ENCODE data around the gene TRIO. TPM values are rescaled to one million over a fixed set of nuclear protein-coding genes. Genes with fewer than 3 reads are reported as not detected.

TRIO gene
- total RNA-seq, 1 donor from 2014 or later: 170 TPM

DNA sequence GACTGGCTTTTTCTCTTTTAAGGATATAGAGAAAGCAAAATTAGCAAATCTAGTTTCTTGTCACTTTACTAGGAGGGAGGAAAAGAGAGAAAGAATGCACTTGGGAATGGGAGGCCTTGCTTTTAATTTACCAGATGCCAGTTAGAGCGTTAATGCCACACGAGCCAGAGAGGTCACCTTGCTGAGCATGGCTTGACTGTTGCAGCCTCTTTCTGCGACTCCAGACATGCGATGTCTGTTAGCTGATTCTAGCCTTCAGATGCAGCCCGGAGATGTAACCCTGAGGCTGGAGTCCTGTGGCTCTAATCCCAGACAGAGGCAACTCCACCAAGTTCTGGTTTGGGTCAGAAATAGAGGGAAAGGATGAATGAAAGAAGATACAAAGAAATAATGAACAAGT is 152.5 kb downstream of the TRIO start:
- no peak for DNase-seq (ENCODE audit: low read depth)
- no peak overlapping the region for H3K4me3 ChIP-seq (ENCODE audit: low read depth, low read length)

GRCh38 chr5:14296533-14297331 is 153.6 kb downstream of the TRIO start:
- TF ChIP-seq CTCF (conservative IDR thresholded peaks at IDR 0.05; ENCODE audit: low read depth, low read length): no peak

More for the DNA sequence above, 152.5 kb downstream of the TRIO start:
- TF ChIP-seq CTCF (conservative IDR thresholded peaks at IDR 0.05; ENCODE audit: low read depth, low read length): no peak

DNA sequence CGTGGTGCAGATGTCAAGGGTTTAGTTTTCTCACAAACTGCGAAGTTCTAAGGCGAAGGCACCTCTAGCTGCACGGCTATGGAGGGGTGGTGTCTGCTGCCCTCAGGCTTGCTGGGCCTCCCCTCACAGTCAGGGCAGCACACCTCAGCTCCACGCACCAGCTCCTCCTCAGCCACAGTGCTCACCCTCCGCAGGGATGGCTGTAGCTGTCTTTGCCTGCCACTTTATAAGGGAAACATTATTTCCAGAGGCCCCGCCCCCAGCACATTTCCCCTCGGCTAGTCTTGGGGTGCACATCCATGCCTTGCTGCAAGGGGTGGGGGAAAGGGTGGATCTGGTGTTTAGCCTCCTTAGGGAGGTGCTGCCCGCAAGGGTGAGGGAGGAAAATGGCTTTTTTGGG is 154.6 kb downstream of the TRIO start:
- no peak overlapping the region for H3K4me3 ChIP-seq (ENCODE audit: low read depth, low read length)
- DNase-seq (ENCODE audit: low read depth): no peak
- TF ChIP-seq CTCF (conservative IDR thresholded peaks at IDR 0.05; ENCODE audit: low read depth, low read length): no peak

More at GRCh38 chr5:14296533-14297331, 153.6 kb downstream of the TRIO start:
- no peak overlapping the region for H3K4me3 ChIP-seq (ENCODE audit: low read depth, low read length)
- no peak for DNase-seq (ENCODE audit: low read depth)

DNA sequence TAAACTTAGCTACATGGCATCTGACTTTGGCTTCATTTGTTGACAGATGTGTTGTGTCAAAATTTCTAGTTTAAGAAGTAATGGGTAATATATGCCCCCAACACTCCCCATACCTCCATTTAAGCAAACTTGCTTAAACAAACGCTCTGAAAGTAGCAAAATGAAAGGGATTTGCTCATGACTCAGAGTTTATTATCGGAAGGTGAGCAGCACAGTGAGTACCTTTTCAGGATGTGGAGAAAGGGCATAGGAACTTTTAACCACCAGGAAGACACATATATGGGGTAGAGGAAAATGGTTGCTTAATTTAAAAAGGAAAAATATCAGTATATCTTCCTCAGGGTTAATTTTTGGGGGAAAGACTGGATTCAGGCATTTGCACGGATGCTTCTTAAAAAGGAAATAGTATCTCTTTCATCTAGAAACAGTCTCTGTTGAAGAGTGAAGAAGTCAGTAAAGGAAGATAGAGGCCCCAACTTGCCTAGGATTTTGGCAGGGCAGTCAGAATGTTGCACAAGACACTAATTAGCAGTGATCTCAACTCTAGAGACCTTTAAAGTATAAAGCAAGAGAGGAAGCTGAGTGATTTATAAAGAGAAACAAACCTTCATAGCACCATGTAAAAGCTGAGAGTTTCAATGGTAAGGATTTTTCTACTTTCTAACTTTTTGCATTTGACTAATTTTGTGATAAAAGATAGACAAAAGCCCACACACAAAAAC is 155.1 kb downstream of the TRIO start:
- DNase-seq (ENCODE audit: low read depth): no peak
- no peak overlapping the region for H3K4me3 ChIP-seq (ENCODE audit: low read depth, low read length)
- no peak for TF ChIP-seq CTCF (conservative IDR thresholded peaks at IDR 0.05; ENCODE audit: low read depth, low read length)

GRCh38 chr5:14299666-14300065 is 156.5 kb downstream of the TRIO start:
- TF ChIP-seq CTCF (conservative IDR thresholded peaks at IDR 0.05; ENCODE audit: low read depth, low read length): no peak
- DNase-seq (ENCODE audit: low read depth): no peak
- H3K4me3 ChIP-seq (ENCODE audit: low read depth, low read length): no peak overlapping the region

- no peak for TF ChIP-seq CTCF (conservative IDR thresholded peaks at IDR 0.05; ENCODE audit: low read depth, low read length)
- no peak overlapping the region for H3K4me3 ChIP-seq (ENCODE audit: low read depth, low read length)
- DNase-seq (ENCODE audit: low read depth): no peak
Observed at GRCh38 chr5:14301186-14301585, 158.0 kb downstream of the TRIO start.
